Stimulated activated CD8-positive, alpha-beta memory T cell treated with anti-CD3 and anti-CD28 coated beads, Interleukin-4, amount 100 ng/mL, for 4 hours (primary cell): ENCODE results near the gene RBMS1.

Experiments
- DNase-seq, 2 donors: peaks; one replicate each; pipeline ENCODE4 v3.0.0-alpha.2; 2020; ENCODE audit warnings: low read depth in 2 of 2, low spot score in 1 of 2

The RBMS1 gene

GRCh38 chr2:160411955-160412354 lies 81.7 kb downstream of the RBMS1 start:
- no peak for DNase-seq

DNA sequence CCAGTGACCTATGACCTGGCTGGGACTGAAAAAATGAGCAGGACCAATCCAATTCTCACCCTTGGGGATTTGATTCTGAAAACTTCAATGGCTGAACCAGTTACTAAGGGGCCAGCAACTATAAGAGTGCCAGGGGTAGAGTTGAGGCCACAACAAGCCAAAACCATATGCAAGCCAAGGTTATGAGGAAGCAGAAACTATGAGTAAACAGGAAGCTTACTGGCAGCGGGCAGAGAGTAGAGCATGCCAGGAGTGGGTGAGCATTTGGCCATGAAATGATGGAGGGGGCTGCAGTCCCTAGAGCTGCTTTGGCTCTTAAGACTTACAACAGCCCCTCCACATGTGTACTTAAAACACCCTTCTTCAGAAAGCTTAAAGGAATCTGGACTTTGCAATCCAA lies 82.4 kb downstream of the RBMS1 start:
- no peak for DNase-seq

DNA sequence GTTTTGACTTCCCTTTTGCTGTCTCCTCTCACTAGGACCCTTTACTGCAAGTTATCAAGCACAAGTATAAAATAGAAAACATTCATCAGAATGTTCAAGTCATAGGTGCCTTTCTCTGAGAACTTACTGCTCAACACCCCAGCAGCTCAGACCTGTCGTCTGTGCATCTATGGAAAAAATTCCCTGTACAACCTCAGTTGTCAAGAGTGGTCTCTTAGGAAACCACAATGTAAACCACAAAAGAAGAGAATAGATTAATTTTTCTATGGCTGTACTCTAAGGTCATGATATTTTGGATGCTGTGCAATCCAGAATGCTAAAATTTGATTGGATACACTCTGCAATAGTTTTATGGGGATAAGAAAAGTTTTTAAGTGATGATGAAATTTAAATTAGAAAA lies 84.1 kb downstream of the RBMS1 start:
- no peak for DNase-seq

- DNase-seq, result no peak
Measured at GRCh38 chr2:160408959-160409291, 84.7 kb downstream of the RBMS1 start.

- DNase-seq, result no peak
Measured at GRCh38 chr2:160408173-160408958, 85.2 kb downstream of the RBMS1 start.

DNA sequence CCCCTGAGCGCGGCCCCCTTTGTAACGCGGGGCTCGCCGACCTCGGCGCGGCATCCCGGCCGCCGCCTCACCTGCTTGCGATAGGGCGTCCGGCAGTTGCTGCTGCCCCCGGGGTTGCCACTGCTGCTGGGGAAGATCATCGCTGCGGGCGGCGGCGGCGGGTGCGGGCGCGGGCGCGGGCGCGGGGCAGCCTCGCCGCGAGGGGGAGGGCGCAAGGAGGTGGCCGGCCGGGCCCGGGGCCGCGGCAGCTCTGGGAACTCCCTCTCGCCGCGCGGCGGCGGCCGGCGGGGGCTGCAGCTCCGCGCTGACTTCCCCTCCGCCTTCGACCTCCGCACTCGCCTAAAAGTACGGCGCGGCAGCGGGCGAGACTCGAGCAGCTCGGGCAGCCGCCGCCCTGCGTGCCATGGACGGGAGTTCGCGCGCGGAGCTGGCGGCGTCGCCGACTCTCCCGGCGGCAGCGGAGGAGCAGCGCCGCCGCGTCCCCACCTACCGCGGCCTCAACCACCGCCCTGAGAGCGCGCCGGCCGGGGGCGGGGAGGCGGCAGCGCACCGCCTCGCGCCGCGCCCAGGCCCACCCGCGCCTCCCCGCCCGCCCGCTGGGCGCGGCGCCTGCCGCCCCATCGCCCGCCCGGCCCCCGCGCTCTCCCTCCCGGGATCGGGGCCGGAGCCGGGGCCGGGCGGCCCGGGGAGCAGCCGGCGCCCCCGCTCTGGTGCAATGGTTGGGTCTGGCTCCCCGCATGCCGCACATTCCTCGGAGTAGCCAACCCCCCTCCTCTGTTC lies 86.0 kb downstream of the RBMS1 start:
- peak in 1 of 2 donors; percentile 30 for DNase-seq

- peak; percentile 47 to 63 for DNase-seq
Measured at GRCh38 chr2:160406591-160407392, 86.8 kb downstream of the RBMS1 start.

GRCh38 chr2:160405077-160405867 lies 88.3 kb downstream of the RBMS1 start:
- no peak for DNase-seq

DNA sequence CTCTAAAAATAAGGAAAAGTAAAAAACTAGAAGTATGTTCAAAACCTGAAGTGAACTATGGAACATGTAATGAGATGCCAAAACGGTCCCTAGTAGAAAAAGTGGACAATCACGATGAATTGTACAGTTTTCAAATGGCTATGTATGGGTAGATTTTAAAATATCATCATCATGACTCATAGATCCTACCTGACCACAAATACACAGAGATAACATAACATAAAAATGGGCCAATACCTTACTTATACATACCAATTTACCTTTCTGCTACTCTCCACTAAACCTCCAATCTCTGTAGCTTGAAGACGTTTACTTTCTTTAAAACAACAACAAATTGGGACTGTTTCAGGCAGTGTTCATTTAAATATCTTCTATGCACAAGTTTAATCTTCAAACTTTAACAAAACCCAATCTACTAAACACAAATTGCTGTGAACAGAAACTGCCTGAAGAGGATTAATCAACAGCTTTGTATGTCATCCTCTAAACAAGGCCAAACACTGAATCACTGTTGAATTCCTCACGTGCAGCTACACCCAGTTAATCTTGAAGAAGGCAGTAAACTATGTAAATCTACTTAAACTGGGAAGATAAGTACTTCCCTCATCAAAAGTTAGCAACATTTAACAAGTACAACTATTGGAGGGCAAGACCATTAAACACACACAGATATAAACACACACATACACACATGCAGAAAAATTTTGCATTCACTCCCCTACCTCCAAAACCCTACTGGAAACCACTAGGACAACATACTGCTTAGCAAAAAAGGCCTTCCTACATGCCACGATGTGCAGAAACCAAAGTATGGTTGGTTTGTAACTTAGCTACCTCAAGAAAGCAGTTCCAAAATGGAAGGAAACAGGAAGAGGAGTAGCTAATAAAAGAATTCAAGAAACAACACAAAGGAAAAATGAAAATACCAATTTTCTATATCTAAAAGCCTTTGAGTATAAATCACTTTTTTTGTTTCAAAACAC lies 90.3 kb downstream of the RBMS1 start:
- no peak for DNase-seq

GRCh38 chr2:160402501-160402900 lies 91.1 kb downstream of the RBMS1 start:
- no peak for DNase-seq

GRCh38 chr2:160401895-160402294 lies 91.7 kb downstream of the RBMS1 start:
- DNase-seq, result no peak

- no peak for DNase-seq
Measured at GRCh38 chr2:160399880-160400279, 93.7 kb downstream of the RBMS1 start.

GRCh38 chr2:160397530-160397865 lies 96.1 kb downstream of the RBMS1 start:
- DNase-seq, result no peak

GRCh38 chr2:160394153-160394552 lies 99.5 kb downstream of the RBMS1 start:
- DNase-seq, result no peak

GRCh38 chr2:160392201-160392600 lies 101.4 kb downstream of the RBMS1 start:
- no peak for DNase-seq

GRCh38 chr2:160390544-160391455 lies 102.8 kb downstream of the RBMS1 start:
- no peak for DNase-seq

DNA sequence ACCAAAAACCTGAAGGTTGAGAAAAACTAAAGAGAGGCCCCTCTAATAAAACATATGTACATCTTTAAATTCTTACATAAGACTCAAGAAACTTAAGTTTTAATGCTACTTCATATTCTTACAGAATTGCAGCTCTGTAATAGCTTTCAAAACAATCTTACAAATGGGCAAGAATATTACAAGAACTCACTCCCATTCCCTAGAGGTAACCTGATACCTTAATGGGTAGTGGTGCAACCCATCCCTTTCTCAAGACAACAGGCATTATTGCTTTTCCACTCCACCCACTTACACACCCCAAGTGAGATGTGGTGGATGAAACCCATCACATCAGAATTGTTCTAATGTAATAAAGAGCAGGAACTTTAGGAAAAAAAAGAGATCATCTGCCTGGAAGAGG lies 103.7 kb downstream of the RBMS1 start:
- no peak for DNase-seq

- DNase-seq, result no peak
Measured at GRCh38 chr2:160388464-160389263, 104.9 kb downstream of the RBMS1 start.
